GM18870 (cell line): ENCODE data around the gene METTL22.

Source experiments
- ATAC-seq: cut with Tn5 transposase; IDR thresholded peaks from one replicate; pipeline ENCODE4 v1.9.1; 2021; ENCODE audit warnings: moderate library complexity; ENCODE audit not compliant: unreplicated experiment

METTL22 gene

DNA sequence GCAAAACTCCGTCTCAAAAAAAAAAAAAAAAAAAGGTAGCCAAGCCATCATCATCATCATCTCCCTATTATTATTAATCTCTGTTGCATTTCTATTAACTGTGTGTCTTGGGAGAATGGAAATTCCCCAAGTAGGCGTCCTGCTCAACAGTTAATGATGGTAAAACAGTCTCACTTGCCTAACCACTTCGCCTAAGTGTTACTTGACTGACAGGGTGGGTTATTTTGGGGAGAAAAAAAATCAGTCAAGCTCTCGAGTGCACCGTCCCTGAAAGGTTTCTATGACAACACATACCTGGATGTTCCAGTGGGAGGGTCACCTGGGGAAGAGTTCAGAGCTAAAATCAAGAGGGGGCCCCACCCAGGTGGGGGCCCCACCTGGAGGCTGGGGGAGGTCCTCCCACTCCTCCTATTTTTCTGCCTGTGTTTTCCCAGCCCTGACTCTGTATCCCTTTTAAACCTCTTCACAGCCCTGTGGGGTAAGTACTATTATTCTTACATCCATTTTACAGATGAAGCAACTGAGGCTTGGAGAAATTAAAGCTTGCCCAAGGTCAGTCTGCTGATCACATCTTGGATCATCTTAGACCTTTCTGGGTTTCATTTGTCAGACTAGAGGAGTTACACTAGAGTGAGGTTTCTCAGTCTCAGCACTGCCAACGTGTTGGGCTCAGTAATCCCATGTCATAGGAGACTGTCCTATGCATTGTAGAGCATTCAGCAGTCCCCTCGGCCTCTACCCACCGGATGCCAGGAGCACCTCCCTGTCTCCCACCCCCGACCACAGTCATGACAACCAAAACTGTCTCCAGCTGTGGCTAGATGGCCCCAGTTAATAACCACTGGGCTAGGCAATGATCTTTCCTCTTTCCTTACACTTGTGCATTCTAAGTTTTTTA is 41.9 kb downstream of the METTL22 start:
- ATAC-seq: no peak

DNA sequence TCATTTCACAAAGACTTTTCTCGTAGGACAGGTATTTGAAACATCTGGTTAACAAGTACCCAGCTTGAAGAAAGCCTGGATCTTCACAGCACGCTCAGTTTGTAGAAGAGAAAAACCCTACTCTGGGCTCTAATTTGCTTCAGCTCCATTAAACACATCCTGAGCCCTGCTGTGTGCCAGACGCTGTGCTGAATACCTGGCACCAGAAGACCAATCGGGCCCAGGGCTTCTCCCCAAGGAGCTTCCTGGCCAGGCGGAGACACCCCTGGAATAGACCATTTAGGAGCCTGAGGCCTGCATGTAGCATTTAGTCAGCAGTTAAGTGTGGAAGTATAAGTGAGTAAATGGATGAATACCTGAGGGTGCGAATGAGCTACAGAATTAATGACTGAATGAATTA is 44.0 kb downstream of the METTL22 start:
- no peak for ATAC-seq

DNA sequence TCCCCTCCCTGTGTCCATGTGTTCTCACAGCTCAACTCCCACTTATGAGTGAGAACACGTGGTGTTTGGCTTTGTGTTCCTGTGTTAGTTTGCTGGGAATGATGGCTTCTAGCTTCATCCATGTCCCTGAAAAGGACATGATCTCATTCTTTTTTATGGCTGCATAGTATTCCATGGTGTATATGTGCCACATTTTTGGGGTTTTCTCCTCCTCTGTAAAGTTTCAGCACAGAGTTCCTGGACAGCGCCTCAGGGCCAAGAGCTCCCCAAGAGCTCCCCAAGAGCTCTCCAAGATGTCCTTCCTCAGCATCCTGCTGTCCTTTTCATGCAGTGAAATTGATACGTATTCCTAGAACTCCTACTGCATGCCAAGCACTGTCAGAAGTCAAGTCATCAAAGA is 46.0 kb downstream of the METTL22 start:
- ATAC-seq: no peak

DNA sequence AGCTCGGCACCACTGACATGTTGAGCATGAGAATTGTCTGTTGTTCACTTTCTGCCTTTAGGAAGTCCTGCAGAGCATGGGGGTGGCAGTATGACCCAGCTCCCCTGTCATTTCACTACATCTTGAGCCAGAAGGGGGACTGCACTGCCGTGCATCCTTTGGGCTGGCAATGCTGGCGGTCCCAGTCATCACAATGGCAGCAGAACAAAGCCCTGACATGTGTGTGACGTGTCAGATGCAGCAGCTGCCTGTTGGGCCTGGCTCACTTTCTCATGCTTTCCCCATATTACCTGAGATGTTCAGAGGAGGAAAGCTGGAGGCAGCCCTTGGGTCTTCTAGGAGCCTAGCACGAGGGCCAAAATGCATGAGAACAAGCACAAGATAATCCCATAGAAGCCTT is 46.6 kb downstream of the METTL22 start:
- ATAC-seq: no peak

DNA sequence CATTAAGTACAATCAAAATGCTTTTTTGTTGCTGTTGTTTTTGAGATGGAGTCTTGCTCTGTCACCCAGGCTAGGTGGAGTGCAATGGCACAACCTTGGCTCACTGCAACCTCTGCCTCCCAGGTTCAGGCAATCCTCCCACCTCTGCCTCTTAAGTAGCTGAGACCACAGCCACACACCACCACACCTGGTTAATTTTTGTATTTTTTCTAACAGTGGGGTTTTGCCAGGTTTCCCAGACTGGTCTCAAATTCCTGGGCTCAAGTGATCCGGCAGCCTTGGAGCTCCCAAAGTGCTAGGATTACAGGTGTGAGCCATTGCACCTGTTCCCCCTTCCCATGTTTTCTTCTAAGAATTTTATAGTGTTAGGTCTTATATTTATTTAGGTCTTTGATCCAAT is 48.0 kb downstream of the METTL22 start:
- no peak for ATAC-seq

DNA sequence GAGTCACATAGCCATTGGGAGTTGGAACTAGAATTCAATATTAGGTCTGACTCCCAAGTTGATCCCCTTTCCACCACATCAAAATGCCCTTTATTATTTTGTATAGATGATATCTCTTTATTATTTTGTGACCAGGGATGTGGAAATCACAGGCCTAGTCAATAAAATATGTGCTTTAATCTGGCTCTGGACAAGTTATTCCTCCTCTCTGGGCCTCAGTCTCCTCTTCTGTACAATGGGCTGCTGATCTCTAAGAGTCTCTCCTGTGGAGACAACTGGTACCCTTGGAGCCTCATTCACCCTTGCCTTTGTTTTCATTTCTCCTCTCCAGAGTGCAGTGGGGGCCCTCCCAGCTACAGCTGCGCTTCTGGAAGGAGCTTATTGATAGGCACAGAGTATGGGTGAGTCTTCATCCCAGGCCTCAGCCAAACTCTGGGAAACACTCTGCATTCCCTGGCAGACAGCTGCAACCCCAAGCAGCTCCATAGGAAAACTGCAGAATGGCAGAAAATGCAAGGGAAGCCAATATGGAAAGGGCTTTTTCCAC is 48.6 kb downstream of the METTL22 start:
- no peak for ATAC-seq

DNA sequence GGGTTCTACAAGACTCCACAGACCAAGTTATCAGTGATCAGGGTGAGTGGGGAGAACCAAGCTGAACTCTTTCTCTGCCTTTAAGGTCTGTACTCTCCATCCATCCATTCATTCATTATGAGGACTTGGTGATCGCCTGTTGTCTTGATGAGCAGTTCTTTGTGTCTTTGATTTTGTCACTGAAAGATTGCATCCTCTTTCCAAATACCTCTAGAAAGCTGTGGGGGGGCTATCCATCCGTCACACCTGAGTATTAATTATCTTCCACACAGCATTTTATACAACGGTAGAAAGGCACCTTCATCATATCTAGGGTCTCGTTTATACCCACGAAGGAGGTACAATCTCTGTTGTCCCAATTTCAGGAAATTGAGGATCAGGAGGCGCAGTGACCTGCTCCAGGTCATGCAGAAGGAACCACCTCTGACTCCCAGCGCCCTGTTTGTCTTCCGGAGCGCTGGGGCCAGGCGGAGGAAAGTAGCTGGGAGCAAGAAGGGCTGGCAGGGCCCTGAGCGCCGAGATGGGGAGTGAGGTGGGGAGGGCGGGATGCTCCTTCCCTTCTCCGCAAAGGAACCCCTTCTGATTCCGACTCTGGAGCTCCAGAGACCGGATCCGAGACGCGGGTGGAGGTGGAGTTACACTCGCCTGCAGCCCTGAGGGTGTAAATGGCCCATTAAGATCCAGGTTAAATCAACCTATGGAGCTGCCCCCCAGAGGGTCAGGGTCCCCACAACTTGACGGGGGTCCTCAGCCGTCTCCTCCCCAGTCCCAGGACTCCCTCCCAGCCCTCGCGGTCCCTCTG is 52.3 kb downstream of the METTL22 start:
- ATAC-seq: peak; percentile 47

DNA sequence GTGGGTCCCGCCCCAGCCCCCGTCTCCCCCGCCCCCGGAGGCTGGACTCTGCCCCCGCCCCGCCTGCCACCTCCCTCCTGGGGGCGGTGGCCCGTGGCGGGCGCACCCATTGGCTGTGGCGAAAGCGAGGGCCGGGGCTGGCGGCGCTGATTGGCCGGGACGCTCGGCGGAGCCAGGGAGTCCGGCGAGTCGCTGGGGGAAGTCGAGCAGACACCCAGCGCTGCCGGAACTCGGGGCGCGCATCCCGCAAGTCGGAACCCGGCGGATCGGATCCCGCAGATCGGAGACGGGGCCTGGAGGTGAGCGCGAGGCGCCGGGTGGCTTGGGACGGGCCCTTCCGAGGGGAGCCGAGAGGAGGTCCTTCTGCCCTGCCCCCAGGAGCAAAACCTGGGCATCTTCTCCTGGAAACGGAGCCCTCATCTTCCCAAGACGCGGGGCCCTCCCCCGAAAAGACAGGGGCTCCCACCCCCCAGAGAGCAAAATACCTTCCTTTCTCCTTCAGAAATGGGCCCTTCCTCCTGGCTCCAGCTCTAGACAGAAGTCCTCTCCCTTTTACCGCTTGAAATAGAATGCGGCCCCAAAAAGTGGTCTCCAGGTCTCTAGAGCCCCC is 53.0 kb downstream of the METTL22 start, which contains the start of gene ABAT:
ABAT (plus strand) TSS at position 205 of the 610 bp plus-strand sequence. CDS start 61,123 bp downstream, outside the sequence.
- ATAC-seq: peak; percentile 91

DNA sequence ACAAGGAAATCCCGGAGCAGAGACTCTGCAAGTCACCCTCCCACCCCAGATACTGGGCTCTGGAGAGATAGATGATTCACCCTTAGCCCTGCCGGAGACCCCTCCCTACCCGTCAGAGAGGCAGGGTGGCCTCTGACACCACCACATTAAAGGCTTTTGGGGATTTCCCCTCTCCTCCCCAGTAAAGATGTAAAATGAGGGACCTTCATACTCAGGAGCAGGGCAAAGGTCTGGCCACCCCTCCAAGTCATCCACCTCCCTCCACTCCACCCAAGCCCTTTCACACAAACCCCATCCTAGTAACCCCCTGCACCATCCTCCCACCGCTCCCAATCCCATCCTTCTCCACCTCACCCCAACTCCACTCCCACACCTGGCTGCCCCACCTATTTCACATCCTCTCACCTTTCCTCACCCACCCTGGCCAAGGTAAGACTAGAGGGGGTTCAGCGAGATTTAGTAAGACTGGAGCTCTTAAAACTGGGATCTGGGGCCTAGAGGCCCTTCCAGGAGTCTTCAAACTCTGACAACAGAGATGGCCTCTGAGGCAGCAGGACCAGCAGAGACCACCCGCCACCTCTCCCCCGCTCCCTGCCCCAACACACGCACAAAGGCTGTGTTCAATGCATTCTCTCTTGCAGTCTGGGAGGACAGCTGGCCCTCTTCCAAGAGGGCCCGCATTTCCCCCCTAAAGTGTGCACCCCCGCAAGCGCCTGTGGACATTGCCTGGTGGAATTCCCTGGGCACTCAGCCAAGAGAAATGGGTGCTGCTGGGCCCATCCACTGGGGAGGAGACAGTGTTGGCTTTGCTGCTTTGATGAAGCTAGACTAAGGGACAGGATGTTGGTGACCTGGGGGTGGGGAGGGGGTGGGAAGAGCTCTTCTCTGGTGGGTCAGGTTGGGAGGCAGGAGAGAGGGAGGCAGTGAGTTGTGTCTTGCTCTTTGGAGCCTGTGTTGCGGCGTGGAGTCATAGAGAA is 54.0 kb downstream of the METTL22 start:
- no peak for ATAC-seq

DNA sequence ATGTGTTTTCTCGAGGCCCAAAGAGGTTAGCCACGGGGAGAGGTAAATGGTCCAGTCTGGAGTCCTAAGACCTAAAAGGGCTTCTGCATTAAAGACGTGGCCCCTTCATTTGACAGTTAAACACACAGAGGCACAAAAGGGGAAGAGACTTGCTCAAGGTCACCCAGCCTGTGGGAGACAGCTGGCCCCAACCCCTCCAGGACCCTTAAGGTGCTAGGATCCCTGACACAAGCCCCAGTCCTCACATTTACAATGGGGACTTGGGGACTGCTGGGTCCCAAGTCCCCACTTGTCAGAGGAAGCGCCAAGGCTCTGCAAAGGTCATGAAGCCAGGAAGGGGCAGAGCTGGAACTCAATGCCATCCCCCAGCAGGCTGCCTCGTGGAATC is 54.7 kb downstream of the METTL22 start:
- ATAC-seq: no peak

DNA sequence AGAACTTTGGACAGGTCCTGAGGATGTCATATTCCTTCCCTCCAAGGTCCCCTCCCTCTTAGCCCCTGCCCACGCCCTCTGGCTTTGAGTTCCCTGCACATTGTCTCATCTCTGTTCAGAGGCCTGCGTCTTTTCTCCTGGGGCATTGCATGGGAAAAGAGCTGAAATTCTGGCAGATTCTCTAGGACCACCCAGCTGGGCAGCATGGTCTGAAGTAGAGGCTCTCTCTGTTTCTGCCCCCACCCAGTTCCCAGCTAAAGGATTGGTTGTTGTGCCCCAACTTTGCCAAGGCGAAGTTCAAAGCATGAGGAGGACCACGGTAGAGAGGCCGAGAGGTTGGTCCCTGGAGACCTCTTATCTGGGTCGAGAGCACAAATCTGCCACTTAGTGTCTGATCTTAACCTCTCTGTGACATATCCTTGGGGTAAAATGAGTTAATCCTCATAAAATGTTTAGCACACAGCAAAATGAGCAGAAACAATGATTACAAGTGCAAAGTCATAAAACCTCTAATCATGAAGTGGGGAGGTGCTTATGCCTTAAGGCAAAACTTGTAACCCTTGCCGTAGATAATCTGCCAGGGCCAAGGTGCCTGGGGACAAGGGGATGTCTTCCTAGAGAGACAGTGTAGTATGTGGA is 55.4 kb downstream of the METTL22 start:
- no peak for ATAC-seq

DNA sequence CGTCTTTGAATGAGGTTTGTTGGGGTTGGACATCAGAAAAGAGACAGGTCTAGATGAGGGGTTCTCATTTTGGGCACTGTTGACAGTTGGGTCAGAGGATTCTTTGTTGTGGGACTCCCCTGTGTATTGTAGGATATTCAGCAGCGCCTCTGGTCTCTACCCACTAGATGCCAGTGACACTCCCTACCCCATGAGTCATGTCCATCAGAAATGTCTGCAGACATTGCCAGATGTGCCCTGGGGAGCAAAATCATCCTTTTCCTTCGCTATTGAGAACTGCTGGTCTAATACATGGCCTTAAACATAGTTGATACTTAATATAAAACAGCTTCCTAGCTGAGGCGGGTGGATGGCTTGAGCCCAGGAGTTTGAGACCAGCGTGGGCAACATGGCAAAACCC is 56.0 kb downstream of the METTL22 start:
- no peak for ATAC-seq

DNA sequence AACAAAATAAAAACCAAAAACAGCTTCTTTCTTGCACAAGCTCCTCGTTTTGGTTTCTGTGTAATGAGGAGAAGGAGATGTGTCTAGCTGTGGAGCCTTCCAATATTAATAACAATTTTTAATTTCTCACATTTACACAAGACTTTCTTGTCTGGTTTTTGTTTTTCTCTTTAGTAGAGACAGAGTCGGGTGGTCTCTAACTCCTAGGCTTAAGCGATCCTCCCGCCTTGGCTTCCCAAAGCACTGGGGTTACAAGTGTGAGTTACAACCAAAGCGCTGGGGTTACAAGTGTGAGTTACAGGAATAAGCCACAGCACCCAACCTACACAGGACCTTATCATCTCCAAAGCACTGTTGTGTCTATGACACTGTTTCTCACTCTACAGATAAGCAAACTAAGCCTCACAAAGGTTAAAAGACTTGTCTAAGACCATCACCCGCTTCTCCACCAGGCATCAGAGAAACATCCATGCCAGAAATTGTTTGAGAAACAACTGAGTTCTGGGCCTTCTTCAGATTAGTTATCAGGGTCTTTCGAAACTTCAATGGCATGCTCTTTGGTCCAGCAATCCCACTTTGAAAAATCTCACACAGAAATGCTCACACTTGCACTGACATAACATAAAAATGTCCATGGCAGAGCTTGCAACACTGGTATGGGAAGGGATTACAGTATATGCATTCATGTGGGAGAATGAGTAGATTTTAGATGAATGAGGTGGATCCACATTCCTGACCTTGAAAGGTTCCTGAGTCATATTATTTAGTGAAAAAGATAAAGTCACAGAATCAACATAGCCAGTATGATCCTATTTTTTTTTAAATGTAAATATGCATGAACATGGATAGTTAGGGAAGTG is 56.8 kb downstream of the METTL22 start:
- ATAC-seq: no peak

DNA sequence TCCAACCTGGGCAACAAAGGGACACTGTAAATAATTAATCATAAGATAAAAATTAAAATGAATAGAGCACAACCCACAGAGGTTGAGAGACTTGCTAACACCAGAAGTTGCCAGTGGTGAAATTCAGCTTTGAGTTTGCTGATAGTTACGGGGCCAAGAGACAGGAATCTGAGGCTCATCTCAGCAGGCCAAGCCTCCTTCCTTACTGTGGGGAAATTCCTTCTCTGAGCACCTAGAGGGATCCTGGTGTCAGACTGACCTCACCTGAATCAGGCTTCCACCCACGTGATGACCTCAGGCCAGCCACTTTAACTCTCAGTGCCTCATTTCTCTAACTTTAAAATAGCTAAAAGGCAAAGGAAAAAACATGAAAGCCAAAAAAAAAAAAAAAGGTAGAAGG is 57.7 kb downstream of the METTL22 start:
- no peak for ATAC-seq

DNA sequence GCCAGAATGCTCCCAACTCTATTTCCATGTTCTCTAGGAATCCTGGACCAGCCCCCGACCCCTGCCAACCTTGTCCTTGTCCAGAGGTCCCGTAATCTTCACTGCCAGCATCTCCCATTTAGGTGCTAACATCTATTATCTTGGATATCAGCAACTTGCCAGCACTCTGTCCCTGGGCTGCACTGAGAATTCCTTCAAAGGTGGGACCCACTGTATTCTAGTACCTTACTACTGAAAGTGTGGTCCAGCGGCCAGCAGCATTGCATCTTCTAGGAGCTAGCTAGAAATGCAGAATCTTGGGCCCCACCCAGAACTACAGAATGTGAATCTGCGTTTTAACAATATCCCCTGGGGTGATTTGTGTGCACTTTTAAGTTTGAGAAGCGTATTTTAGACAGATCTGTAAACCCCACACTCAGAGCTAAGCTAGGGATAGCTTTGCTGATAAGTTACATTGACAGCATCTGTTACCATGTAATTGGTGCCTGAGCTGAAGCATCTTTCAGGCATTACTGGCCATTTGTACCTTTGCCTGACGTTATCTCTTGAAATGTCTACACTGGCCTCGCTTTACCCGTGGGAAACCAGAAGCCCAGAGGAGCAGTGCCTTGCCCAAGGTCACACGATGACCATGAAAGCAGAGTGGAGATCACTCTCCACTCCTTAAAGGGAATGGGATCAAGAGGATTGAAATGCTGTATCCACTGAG is 61.2 kb downstream of the METTL22 start:
- no peak for ATAC-seq

DNA sequence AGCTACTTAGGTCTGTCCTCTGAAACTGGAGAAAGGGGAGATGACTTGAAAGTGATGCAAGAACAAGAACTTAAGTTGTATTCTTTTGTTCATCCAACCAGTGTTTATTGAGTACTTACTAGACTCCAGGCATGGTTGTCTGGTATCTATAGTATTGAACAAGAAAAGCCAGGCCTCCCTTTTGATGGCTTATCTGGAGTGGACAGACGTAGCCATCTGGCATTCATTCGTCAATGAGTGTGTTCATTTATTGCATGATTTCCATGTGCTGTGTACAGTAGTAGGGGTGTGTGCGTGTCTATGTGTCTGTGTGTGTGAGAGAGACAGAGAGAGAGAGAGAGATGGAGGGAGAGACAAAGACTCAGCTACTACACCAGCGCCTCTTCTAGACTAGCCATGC is 62.1 kb downstream of the METTL22 start:
- no peak for ATAC-seq

DNA sequence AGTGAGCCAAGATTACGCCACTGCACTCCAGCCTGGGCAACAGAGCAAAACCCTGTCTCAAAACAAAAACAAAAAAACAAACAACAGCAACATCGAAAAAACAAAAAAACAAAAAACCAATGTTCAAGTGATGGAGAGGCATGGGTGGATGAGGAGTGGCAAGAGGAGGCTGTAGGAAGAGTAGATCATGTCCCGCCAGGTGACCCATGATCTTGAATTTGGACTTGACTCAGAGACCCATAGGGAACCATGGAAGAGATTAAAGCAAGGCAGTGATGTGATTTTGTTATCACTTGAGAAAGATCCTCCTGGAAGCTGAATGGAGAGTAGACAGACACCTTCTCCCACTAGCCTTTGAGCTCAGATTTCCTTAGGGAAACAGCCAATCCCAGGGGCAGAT is 64.1 kb downstream of the METTL22 start:
- ATAC-seq: no peak

DNA sequence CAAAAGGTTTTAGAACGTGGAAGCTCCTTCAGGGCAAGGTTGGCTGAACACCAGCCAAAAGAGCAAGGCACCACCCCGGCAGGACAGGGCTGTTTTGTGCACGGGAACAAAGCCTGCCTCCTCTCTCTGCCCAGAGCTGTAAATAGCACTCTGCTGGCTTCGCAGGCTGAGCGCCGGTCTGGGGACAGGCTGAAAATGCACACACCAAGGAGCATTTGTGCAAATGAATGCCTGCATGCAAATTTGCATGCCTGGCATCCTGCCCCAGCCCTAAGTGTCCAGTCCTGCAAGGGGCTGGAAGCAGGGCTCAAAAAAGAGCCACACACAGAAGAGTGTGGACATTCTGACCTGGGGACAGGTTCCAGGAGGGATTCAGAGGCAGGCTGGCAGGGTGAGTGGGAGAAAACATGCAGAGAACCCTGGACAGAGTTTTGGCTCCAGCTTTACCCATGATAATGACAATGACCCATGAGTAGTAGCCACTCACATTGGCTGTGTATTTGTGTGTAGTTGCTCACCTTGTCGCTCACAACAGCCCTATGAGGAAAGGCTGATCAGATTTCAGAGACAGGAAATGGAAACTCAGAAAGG is 64.6 kb downstream of the METTL22 start:
- ATAC-seq: no peak
